K562 (cell line): ENCODE measurements around the gene ZNF593OS. TPM values are rescaled to one million over a fixed set of nuclear protein-coding genes. Genes with fewer than 3 reads are reported as not detected.
A peak's percentile ranks its signal among the peaks of the same experiment; 100 is the strongest.

Source experiments
- CBX1 ChIP-seq: sonication (generic); IDR thresholded peaks from 2 replicates; pipeline ENCODE4 v1.6.1; 2016; ENCODE audit warnings: antibody characterized with exemption, low read depth, mild to moderate bottlenecking
- GTF2F1 ChIP-seq: IDR thresholded peaks from 2 replicates; pipeline ENCODE4 v1.6.1; 2011; ENCODE audit warnings: low read depth, low read length, improper control_type of control experiment
- MBD2 ChIP-seq: sonication (generic); IDR thresholded peaks from 2 replicates; pipeline ENCODE4 v1.6.1; 2016; ENCODE audit warnings: low read depth, borderline replicate concordance
- NCOR1 ChIP-seq: fragments of 450-650 bp; IDR thresholded peaks from 2 replicates; pipeline ENCODE4 v1.6.1; 2016; ENCODE audit warnings: mild to moderate bottlenecking, moderate library complexity
- POLR2B ChIP-seq: fragments of 450-650 bp; IDR thresholded peaks from 2 replicates; pipeline ENCODE4 v1.6.1; 2018; ENCODE audit warnings: low read depth; ENCODE audit not compliant: partially characterized antibody
- ZKSCAN8 ChIP-seq: fragments of 200-800 bp; sonication (Bioruptor generic); IDR thresholded peaks from 2 replicates; pipeline ENCODE4 v1.6.1; 2016; ENCODE audit warnings: missing genetic modification characterization, missing compliant biosample characterization
- ZNF644 ChIP-seq: fragments of 200-800 bp; sonication (Bioruptor generic); IDR thresholded peaks from 2 replicates; pipeline ENCODE4 v1.6.1; 2016; ENCODE audit warnings: low read depth, missing genetic modification characterization, missing compliant biosample characterization
- polyA plus RNA-seq, 8 experiments: library from polyadenylated mRNA; depleted of rRNA in 4 of 8; stranded (reverse) in 5 of 8; unstranded in 3 of 8; fragments of >200 nt; fragmentation: Nextera tagmentation in 2 of 8; fragmentation: Illumina TruSeq in 1 of 8; extraction: Ambion mirVana in 2 of 8; extraction: Trizol in 1 of 8; gene quantifications; 2 replicates each; pipeline versions ENCODE4 v1.2.1 to v1.2.3, GENCODE V29; 2011 to 2014; ENCODE audit warnings: inconsistent platforms in 1 of 8, missing spikeins in 1 of 8
- total RNA-seq, 7 experiments: library from RNA; depleted of rRNA in 6 of 7; stranded (reverse); fragments of >200 nt in 6 of 7; fragmentation: Illumina TruSeq in 2 of 7; extraction: Trizol in 2 of 7; gene quantifications; 2 replicates each; pipeline versions ENCODE4 v1.2.1 to v1.2.3, GENCODE V29; 2011 to 2021; ENCODE audit warnings: low replicate concordance in 1 of 7
- TF ChIP-seq, protein P1 (sequence below): sonication (generic); formaldehyde crosslinking; IDR thresholded peaks from 2 replicates; pipeline ENCODE4 v1.8.1; 2023; ENCODE audit warnings: mild to moderate bottlenecking, missing genetic modification reagents
- TF ChIP-seq, protein P2 (sequence below): fragments of 250-450 bp; sonication (Bioruptor Pico); IDR thresholded peaks from 2 replicates; pipeline ENCODE4 v1.9.0; 2021; ENCODE audit warnings: mild to moderate bottlenecking
- TF ChIP-seq, protein P3 (sequence below), 3 experiments: fragments of 200-800 bp in 1 of 3; sonication (Bioruptor generic) in 1 of 3; sonication (generic) in 1 of 3; formaldehyde crosslinking in 1 of 3; IDR thresholded peaks; 2 replicates each; pipeline versions ENCODE4 v1.6.1 to v1.8.0; 2016 to 2022; ENCODE audit warnings: mild to moderate bottlenecking in 2 of 3, missing compliant biosample characterization in 2 of 3, missing genetic modification characterization in 2 of 3, missing genetic modification reagents in 1 of 3
- TF ChIP-seq, protein P4 (sequence below): fragments of 450-650 bp; IDR thresholded peaks from 2 replicates; pipeline ENCODE4 v1.6.1; 2016; ENCODE audit warnings: missing biosample characterization, missing genetic modification characterization
- TF ChIP-seq, protein P5 (sequence below): sonication (generic); formaldehyde crosslinking; IDR thresholded peaks from 2 replicates; pipeline ENCODE4 v1.8.0; 2022; ENCODE audit warnings: mild to moderate bottlenecking, missing genetic modification reagents

ZNF593OS gene
- total and polyA plus RNA-seq, 9 of the 15 experiments (the other 6 are each of a cell fraction or from before 2014, with no cell fraction given), result 0.24 to 0.27 TPM; not detected in 7

DNA sequence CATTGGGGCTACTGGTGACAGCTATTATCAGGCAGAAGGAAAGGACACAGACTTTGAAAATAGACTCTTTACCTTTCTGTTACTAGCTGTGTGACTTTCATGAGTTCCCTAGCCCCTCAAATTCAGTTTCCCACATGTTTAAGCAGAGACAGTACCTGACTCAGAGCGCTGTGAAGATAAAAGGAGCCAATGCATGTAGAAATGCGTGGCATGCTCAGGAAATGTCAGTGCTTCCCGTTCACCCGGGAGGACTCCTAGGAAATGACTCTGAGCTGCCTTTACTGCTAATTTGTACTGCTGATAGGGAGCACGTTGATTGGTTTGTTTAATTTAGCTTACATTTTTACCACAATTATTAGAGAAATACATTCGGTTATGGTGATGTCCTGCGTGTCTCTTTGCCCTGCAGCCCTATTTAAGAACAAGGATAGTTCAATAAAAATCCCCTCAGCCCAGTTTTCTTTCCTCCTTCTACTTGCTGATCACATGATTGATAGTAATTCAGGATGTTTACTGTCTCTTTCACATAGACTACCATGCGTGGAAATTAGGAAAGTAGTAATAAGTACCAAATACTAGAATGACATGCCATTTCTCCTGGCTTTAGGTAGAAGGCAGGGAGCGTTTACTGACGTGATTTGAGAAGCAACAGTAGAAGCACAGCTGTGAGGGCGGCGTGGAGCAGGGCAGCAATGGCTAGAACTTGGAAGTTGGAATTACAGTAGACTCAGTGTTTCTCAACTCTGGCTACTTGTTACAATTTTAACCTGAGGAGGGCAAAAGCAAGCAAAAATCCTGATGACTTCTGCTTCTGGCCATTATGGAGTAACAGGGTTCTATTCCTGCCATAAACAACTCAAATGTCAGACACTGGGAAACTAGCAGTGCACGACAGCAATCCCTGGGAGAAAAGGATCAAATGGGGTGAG is 44.1 kb downstream of the ZNF593OS start (continued):
- TF ChIP-seq, protein P1, sequence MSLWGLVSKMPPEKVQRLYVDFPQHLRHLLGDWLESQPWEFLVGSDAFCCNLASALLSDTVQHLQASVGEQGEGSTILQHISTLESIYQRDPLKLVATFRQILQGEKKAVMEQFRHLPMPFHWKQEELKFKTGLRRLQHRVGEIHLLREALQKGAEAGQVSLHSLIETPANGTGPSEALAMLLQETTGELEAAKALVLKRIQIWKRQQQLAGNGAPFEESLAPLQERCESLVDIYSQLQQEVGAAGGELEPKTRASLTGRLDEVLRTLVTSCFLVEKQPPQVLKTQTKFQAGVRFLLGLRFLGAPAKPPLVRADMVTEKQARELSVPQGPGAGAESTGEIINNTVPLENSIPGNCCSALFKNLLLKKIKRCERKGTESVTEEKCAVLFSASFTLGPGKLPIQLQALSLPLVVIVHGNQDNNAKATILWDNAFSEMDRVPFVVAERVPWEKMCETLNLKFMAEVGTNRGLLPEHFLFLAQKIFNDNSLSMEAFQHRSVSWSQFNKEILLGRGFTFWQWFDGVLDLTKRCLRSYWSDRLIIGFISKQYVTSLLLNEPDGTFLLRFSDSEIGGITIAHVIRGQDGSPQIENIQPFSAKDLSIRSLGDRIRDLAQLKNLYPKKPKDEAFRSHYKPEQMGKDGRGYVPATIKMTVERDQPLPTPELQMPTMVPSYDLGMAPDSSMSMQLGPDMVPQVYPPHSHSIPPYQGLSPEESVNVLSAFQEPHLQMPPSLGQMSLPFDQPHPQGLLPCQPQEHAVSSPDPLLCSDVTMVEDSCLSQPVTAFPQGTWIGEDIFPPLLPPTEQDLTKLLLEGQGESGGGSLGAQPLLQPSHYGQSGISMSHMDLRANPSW (CRISPR knock-in tag), result 0 out of 2 replicates have a peak, but pooled peaks have one; percentile 57
- TF ChIP-seq CBX1, result no peak
- TF ChIP-seq, protein P2, sequence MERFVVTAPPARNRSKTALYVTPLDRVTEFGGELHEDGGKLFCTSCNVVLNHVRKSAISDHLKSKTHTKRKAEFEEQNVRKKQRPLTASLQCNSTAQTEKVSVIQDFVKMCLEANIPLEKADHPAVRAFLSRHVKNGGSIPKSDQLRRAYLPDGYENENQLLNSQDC (CRISPR knock-in tag), result peak; percentile 70; the same call in 1 of the 2 replicates
- 0 out of 2 replicates have a peak, but pooled peaks have one; percentile 13 for TF ChIP-seq NCOR1
- TF ChIP-seq ZNF644 (tag), result peak; percentile 78; the same call in 1 of the 2 replicates
- TF ChIP-seq, protein P3, sequence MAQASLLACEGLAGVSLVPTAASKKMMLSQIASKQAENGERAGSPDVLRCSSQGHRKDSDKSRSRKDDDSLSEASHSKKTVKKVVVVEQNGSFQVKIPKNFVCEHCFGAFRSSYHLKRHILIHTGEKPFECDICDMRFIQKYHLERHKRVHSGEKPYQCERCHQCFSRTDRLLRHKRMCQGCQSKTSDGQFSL (CRISPR knock-in tag; IDR thresholded peaks at IDR 0.05), result no peak
- TF ChIP-seq, protein P3 (tag; IDR thresholded peaks at IDR 0.05), result peak in 1 of 2 experiments; percentile 60; a peak in 2 of 4 replicates
- no peak for TF ChIP-seq MBD2
- TF ChIP-seq, protein P4, sequence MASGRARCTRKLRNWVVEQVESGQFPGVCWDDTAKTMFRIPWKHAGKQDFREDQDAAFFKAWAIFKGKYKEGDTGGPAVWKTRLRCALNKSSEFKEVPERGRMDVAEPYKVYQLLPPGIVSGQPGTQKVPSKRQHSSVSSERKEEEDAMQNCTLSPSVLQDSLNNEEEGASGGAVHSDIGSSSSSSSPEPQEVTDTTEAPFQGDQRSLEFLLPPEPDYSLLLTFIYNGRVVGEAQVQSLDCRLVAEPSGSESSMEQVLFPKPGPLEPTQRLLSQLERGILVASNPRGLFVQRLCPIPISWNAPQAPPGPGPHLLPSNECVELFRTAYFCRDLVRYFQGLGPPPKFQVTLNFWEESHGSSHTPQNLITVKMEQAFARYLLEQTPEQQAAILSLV (tag), result no peak
- peak; percentile 51 for TF ChIP-seq POLR2B
- TF ChIP-seq ZKSCAN8, result peak; percentile 9; the same call in 1 of the 2 replicates
- TF ChIP-seq, protein P5, sequence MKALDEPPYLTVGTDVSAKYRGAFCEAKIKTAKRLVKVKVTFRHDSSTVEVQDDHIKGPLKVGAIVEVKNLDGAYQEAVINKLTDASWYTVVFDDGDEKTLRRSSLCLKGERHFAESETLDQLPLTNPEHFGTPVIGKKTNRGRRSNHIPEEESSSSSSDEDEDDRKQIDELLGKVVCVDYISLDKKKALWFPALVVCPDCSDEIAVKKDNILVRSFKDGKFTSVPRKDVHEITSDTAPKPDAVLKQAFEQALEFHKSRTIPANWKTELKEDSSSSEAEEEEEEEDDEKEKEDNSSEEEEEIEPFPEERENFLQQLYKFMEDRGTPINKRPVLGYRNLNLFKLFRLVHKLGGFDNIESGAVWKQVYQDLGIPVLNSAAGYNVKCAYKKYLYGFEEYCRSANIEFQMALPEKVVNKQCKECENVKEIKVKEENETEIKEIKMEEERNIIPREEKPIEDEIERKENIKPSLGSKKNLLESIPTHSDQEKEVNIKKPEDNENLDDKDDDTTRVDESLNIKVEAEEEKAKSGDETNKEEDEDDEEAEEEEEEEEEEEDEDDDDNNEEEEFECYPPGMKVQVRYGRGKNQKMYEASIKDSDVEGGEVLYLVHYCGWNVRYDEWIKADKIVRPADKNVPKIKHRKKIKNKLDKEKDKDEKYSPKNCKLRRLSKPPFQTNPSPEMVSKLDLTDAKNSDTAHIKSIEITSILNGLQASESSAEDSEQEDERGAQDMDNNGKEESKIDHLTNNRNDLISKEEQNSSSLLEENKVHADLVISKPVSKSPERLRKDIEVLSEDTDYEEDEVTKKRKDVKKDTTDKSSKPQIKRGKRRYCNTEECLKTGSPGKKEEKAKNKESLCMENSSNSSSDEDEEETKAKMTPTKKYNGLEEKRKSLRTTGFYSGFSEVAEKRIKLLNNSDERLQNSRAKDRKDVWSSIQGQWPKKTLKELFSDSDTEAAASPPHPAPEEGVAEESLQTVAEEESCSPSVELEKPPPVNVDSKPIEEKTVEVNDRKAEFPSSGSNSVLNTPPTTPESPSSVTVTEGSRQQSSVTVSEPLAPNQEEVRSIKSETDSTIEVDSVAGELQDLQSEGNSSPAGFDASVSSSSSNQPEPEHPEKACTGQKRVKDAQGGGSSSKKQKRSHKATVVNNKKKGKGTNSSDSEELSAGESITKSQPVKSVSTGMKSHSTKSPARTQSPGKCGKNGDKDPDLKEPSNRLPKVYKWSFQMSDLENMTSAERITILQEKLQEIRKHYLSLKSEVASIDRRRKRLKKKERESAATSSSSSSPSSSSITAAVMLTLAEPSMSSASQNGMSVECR, result 0 out of 2 replicates have a peak, but pooled peaks have one; percentile 50
- no peak for TF ChIP-seq GTF2F1
